H1 (cell line): ENCODE results near the gene IL2RA. TPM values are rescaled to one million over a fixed set of nuclear protein-coding genes. Genes with fewer than 3 reads are reported as not detected.

Experiments used
- CTCF ChIA-PET: fragments of 300-600 bp; sonication (Branson Sonifier 250); formaldehyde crosslinking; loops from one replicate; lab custom pipeline; 2021; ENCODE audit not compliant: partially characterized antibody; lab: Charles Lee
- POLR2A ChIA-PET: fragments of 300-600 bp; sonication (Branson Sonifier 250); formaldehyde crosslinking; loops from one replicate; lab custom pipeline; 2021; ENCODE audit warnings: inconsistent platforms; ENCODE audit not compliant: partially characterized antibody; lab: Charles Lee
- DNase-seq, 2 experiments: peaks; one replicate each; pipeline versions ENCODE4 v3.0.0 to v3.0.0-alpha.2; 2010 to 2022; ENCODE audit warnings: low spot score in 2 of 2, low read depth in 1 of 2, mixed read lengths in 1 of 2
- FAIRE-seq: peaks from 2 replicates; lab custom pipeline; 2011; peaks lifted over from hg19 to GRCh38; lab: Jason Lieb, UNC
- H2AFZ ChIP-seq: 2 replicates; pipeline ENCODE4 v1.8.1; 2012; ENCODE audit warnings: low read length, inconsistent platforms
- H2AK5ac ChIP-seq: 2 replicates; pipeline ENCODE4 v1.6.1; 2013; ENCODE audit warnings: low read depth, low read length
- H2BK120ac ChIP-seq: replicated peaks from 2 replicates; pipeline ENCODE3; 2013; ENCODE audit warnings: low read depth, low read length, inconsistent platforms
- H2BK12ac ChIP-seq: 2 replicates; pipeline ENCODE4 v1.6.1; 2013; ENCODE audit warnings: low read depth, low read length
- H2BK15ac ChIP-seq: 2 replicates; pipeline ENCODE4 v1.6.1; 2013; ENCODE audit warnings: low read length
- H2BK20ac ChIP-seq: 2 replicates; pipeline ENCODE4 v1.6.1; 2013; ENCODE audit warnings: low read length
- H2BK5ac ChIP-seq: 2 replicates; pipeline ENCODE4 v1.6.1; 2013; ENCODE audit warnings: low read depth, low read length
- H3K14ac ChIP-seq: 2 replicates; pipeline ENCODE4 v1.6.1; 2013; ENCODE audit warnings: inconsistent platforms; ENCODE audit not compliant: insufficient read length
- H3K18ac ChIP-seq: 2 replicates; pipeline ENCODE4 v1.6.1; 2013; ENCODE audit warnings: low read length; ENCODE audit errors: extremely low read depth
- H3K23ac ChIP-seq: 2 replicates; pipeline ENCODE4 v1.6.1; 2013; ENCODE audit warnings: inconsistent platforms; ENCODE audit not compliant: insufficient read length
- H3K23me2 ChIP-seq: 2 replicates; pipeline ENCODE4 v1.6.1; 2013; ENCODE audit warnings: low read depth, low read length
- H3K27ac ChIP-seq: 2 replicates; pipeline ENCODE4 v1.6.1; 2011; ENCODE audit warnings: low read depth, low read length, inconsistent platforms
- H3K27me3 ChIP-seq, 4 experiments: replicated peaks in 1 of 4; 1 replicate in 1 of 4; 2 replicates in 3 of 4; pipeline versions ENCODE4 v1.6.1 to v1.8.1; 2011 to 2013; ENCODE audit warnings: low read length in 3 of 4, mild to moderate bottlenecking in 3 of 4, inconsistent platforms in 2 of 4, mixed read lengths in 2 of 4, moderate library complexity in 1 of 4; ENCODE audit not compliant: control insufficient read depth in 3 of 4, insufficient read depth in 3 of 4; ENCODE audit errors: extremely low read depth in 1 of 4
- H3K36me3 ChIP-seq, 4 experiments: 2 replicates each; pipeline versions ENCODE4 v1.6.1 to v1.8.1; 2011 to 2013; ENCODE audit warnings: mild to moderate bottlenecking in 4 of 4, low read length in 3 of 4, moderate library complexity in 2 of 4, control low read depth in 1 of 4, inconsistent platforms in 1 of 4; ENCODE audit not compliant: insufficient read depth in 4 of 4, control insufficient read depth in 2 of 4
- H3K4ac ChIP-seq: replicated peaks from 2 replicates; pipeline ENCODE3; 2013; ENCODE audit warnings: low read length, low read depth, mixed read lengths, inconsistent platforms; ENCODE audit not compliant: insufficient read length
- H3K4me1 ChIP-seq, 4 experiments: replicated peaks in 1 of 4; 1 replicate in 1 of 4; 2 replicates in 3 of 4; pipeline versions ENCODE4 v1.6.1 to v1.8.1; 2011 to 2013; ENCODE audit warnings: low read length in 3 of 4, inconsistent platforms in 2 of 4, mixed read lengths in 1 of 4; ENCODE audit not compliant: insufficient read depth in 4 of 4, control insufficient read depth in 3 of 4
- H3K4me2 ChIP-seq, 2 experiments: 2 replicates each; pipeline versions ENCODE4 v1.6.1 to v1.8.1; 2011 to 2013; ENCODE audit warnings: low read depth in 2 of 2, low read length in 2 of 2, control low read depth in 1 of 2, inconsistent platforms in 1 of 2, mild to moderate bottlenecking in 1 of 2; ENCODE audit not compliant: insufficient read depth in 1 of 2
- H3K4me3 ChIP-seq, 4 experiments: fragments of 200-600, 300-600 bp in 1 of 4; sonication (generic), shearing (Covaris generic), sonication (Bioruptor Twin) in 1 of 4; 2 replicates each; pipeline versions ENCODE4 v1.5.1 to v1.8.1; 2011 to 2016; ENCODE audit warnings: low read length in 4 of 4, low read depth in 3 of 4, control low read depth in 2 of 4, inconsistent platforms in 2 of 4, mild to moderate bottlenecking in 2 of 4, mixed read lengths in 1 of 4, moderate library complexity in 1 of 4; ENCODE audit not compliant: insufficient read depth in 2 of 4; ENCODE audit errors: extremely low read depth in 1 of 4
- H3K56ac ChIP-seq: replicated peaks from 2 replicates; pipeline ENCODE3; 2013; ENCODE audit warnings: low read depth, mild to moderate bottlenecking, mixed read lengths, low read length, inconsistent platforms; ENCODE audit not compliant: insufficient read length
- H3K79me1 ChIP-seq: 2 replicates; pipeline ENCODE4 v1.6.1; 2013; ENCODE audit warnings: low read depth, low read length, control low read depth
- H3K79me2 ChIP-seq, 2 experiments: 2 replicates each; pipeline versions ENCODE4 v1.6.1 to v1.8.1; 2012 to 2013; ENCODE audit warnings: low read length in 2 of 2, mild to moderate bottlenecking in 2 of 2, inconsistent platforms in 1 of 2; ENCODE audit not compliant: insufficient read depth in 2 of 2, control insufficient read depth in 1 of 2
- H3K9ac ChIP-seq, 4 experiments: replicated peaks in 1 of 4; 1 replicate in 1 of 4; 2 replicates in 3 of 4; pipeline versions ENCODE4 v1.6.1 to v1.8.1; 2011 to 2013; ENCODE audit warnings: low read depth in 3 of 4, low read length in 3 of 4, control low read depth in 2 of 4, mild to moderate bottlenecking in 2 of 4, moderate library complexity in 2 of 4, inconsistent platforms in 1 of 4; ENCODE audit errors: extremely low read depth in 1 of 4
- H3K9me3 ChIP-seq, 2 experiments: 2 replicates each; pipeline versions ENCODE4 v1.6.1 to v1.8.1; 2012 to 2013; ENCODE audit warnings: mild to moderate bottlenecking in 2 of 2, moderate library complexity in 2 of 2, control low read depth in 1 of 2, inconsistent platforms in 1 of 2, low read depth in 1 of 2, low read length in 1 of 2, mixed read lengths in 1 of 2; ENCODE audit not compliant: insufficient read depth in 2 of 2
- H4K20me1 ChIP-seq, 2 experiments: replicated peaks in 1 of 2; 2 replicates each; pipeline versions ENCODE3 to v1.8.1; 2011 to 2013; ENCODE audit warnings: inconsistent platforms in 2 of 2, low read length in 2 of 2, mild to moderate bottlenecking in 1 of 2; ENCODE audit not compliant: insufficient read depth in 2 of 2, control insufficient read depth in 1 of 2
- H4K5ac ChIP-seq: 2 replicates; pipeline ENCODE4 v1.6.1; 2013; ENCODE audit warnings: low read length, low read depth, mixed read lengths, inconsistent platforms; ENCODE audit not compliant: insufficient read length
- H4K8ac ChIP-seq: 2 replicates; pipeline ENCODE4 v1.8.0; 2013; ENCODE audit warnings: mild to moderate bottlenecking, moderate library complexity, low read length, inconsistent platforms; ENCODE audit not compliant: insufficient read depth; ENCODE audit errors: extremely low read depth
- H4K91ac ChIP-seq: replicated peaks from 2 replicates; pipeline ENCODE3; 2013; ENCODE audit warnings: low read length, mixed read lengths, inconsistent platforms; ENCODE audit not compliant: insufficient read length
- FOSL1 ChIP-seq: IDR thresholded peaks from 2 replicates; pipeline ENCODE4 v1.6.1; 2011; ENCODE audit warnings: mild to moderate bottlenecking, low read depth, low read length, moderate library complexity; ENCODE audit not compliant: insufficient read depth
- HDAC6 ChIP-seq: IDR thresholded peaks from one replicate; pipeline ENCODE4 v1.7.1; 2012; ENCODE audit warnings: low read depth, mild to moderate bottlenecking, inconsistent platforms, low read length, moderate library complexity
- POU5F1 ChIP-seq: IDR thresholded peaks from 2 replicates; pipeline ENCODE4 v1.6.1; 2011; ENCODE audit warnings: low read depth, mild to moderate bottlenecking, low read length, moderate library complexity
- RXRA ChIP-seq: IDR thresholded peaks from 2 replicates; pipeline ENCODE4 v1.6.1; 2011; ENCODE audit warnings: low read depth, mild to moderate bottlenecking, low read length, moderate library complexity; ENCODE audit not compliant: insufficient read depth
- SP2 ChIP-seq: IDR thresholded peaks from 2 replicates; pipeline ENCODE4 v1.6.1; 2012; ENCODE audit warnings: mild to moderate bottlenecking, low read length, inconsistent platforms
- TAF7 ChIP-seq: optimal IDR thresholded peaks from 2 replicates; pipeline ENCODE3; 2011; ENCODE audit warnings: low read depth, mild to moderate bottlenecking, inconsistent platforms, low read length, moderate library complexity, borderline replicate concordance
- WGBS, 2 experiments: shearing (Covaris generic) in 1 of 2; methylation state at CpG; one replicate each; pipeline versions ENCODE4 v1.1.6 to v1.1.7; 2013 to 2015; ENCODE audit warnings: low lambda C conversion rate in 2 of 2, mixed read lengths in 2 of 2, inconsistent platforms in 1 of 2, low coverage in 1 of 2, missing lambda C conversion rate in 1 of 2; ENCODE audit not compliant: insufficient replicate concordance in 2 of 2, insufficient coverage in 1 of 2, insufficient read length in 1 of 2; ENCODE audit errors: extremely low coverage in 1 of 2, missing lambda C conversion rate in 1 of 2; 5-methylcytosine and 5-hydroxymethylcytosine counted together
- polyA plus RNA-seq, 7 experiments: library from polyadenylated mRNA; depleted of rRNA in 3 of 7; stranded (reverse) in 5 of 7; unstranded in 2 of 7; fragments of >200 nt in 5 of 7; fragments of 200-250 nt in 2 of 7; gene quantifications; 1 replicate in 5 of 7; 2 replicates in 1 of 7; 4 replicates in 1 of 7; pipeline versions ENCODE4 v1.2.1 to v1.2.3, GENCODE V29; 2011 to 2013; ENCODE audit warnings: missing spikeins in 2 of 7, mixed read lengths in 2 of 7
- total RNA-seq: library from RNA; stranded (reverse); fragmentation: NEBNext Ultra II Directional; extraction: Animal tissue kit (Norgen Biotek cat#: 25700); gene quantifications from 2 replicates; pipeline ENCODE4 v1.2.1, GENCODE V29; 2021
- TF ChIP-seq, protein P1 (sequence below): IDR thresholded peaks from 2 replicates; pipeline ENCODE4 v1.6.1; 2011; ENCODE audit warnings: low read depth, mild to moderate bottlenecking, low read length; ENCODE audit not compliant: insufficient read depth

Gene IL2RA
- total and polyA plus RNA-seq, 2 of the 8 experiments (the other 6 are each of a cell fraction or from before 2014, with no cell fraction given) = not detected

DNA sequence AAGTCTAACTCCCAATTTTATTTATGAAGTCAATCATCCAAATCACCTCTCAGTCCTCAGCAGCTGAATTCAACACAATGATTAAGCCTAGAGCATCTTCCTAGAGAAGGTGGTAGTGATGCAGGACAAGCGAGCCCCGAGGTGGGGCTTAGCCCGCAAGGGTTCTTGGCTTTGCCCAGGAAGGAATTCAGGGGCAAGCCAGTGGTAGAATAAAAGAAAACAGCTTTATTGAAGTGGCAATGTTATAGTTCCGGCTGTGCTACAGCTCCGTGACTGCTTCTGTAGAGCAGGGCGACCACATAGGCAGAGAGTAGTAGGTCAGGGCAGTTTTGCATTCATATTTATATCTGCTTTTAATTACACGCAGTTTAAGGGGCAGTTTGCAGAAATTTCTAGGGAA, 18.1 kb downstream of the IL2RA start:
- no peak overlapping the region for H3K4ac ChIP-seq
- no peaks in the 10 kb centered on the region for H3K27me3 ChIP-seq
- no peak overlapping the region for H3K9ac ChIP-seq
- no peaks in the 10 kb centered on the region for H3K9me3 ChIP-seq
- H2AK5ac ChIP-seq = no peak overlapping the region
- H2BK15ac ChIP-seq = no peak overlapping the region
- no peak overlapping the region for H3K14ac ChIP-seq
- H2AFZ ChIP-seq = no peak overlapping the region
- H2BK20ac ChIP-seq = no peak overlapping the region
- H2BK5ac ChIP-seq = no peak overlapping the region
- H3K36me3 ChIP-seq = no peaks in the 10 kb centered on the region
- no peak overlapping the region for H3K18ac ChIP-seq
- ChIA-PET CTCF (interaction anchor here (1.6 kb wide), 1 partner anchor 9 kb away, joined by 3 read pairs; no protein-coding TSS in a partner anchor), POLR2A (no interaction called here)
- H2BK120ac ChIP-seq = no peak overlapping the region
- H3K23me2 ChIP-seq = no peaks in the 10 kb centered on the region; the same call in 1 of the 2 replicates
- FAIRE-seq (no peak), DNase-seq (peak in 1 of 2 experiments; percentile 32)
- H4K8ac ChIP-seq = no peak overlapping the region
- H3K23ac ChIP-seq = no peak overlapping the region
- no peaks in the 10 kb centered on the region for H4K20me1 ChIP-seq
- no peak overlapping the region for H3K27ac ChIP-seq
- 82% methylated on average over 7 of the region's 7 CpGs; no CpG with 5 or more reads in 1 of the 2 experiments for WGBS, 2 experiments
- TF ChIP-seq, protein P1, sequence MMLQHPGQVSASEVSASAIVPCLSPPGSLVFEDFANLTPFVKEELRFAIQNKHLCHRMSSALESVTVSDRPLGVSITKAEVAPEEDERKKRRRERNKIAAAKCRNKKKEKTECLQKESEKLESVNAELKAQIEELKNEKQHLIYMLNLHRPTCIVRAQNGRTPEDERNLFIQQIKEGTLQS = no peak
- no peak for TF ChIP-seq HDAC6
- TF ChIP-seq TAF7 = no peak
- no peak for TF ChIP-seq SP2
- no peak for TF ChIP-seq RXRA
- no peak for TF ChIP-seq FOSL1
- no peak for TF ChIP-seq POU5F1
- H3K4me1 ChIP-seq = no peaks in the 10 kb centered on the region
- no peak overlapping the region for H3K4me3 ChIP-seq
- no peaks in the 10 kb centered on the region for H3K79me1 ChIP-seq
- no peak overlapping the region for H4K91ac ChIP-seq
- no peak overlapping the region for H4K5ac ChIP-seq
- H2BK12ac ChIP-seq = no peak overlapping the region
- H3K4me2 ChIP-seq = no peak overlapping the region
- no peak overlapping the region for H3K56ac ChIP-seq
- no peaks in the 10 kb centered on the region for H3K79me2 ChIP-seq
